ENCODE measurements around the gene KRT222. TPM values are rescaled to one million over a fixed set of nuclear protein-coding genes. Genes with fewer than 3 reads are reported as not detected.
A peak's percentile ranks its signal among the peaks of the same experiment; 100 is the strongest.

Gene KRT222
- polyA plus RNA-seq, 1 donor (not counting 4 experiments of a cell fraction or from before 2014, with no cell fraction given), result 0.76 TPM

GRCh38 chr17:40647624-40648383, 17.2 kb downstream of the KRT222 start, which contains the start of gene SMARCE1:
TSS of gene SMARCE1 (minus strand) at chr17:40647818. CDS start at chr17:40645802, 2,016 bp downstream.
- no peaks in the 10 kb centered on the region for H3K9me1 ChIP-seq (ENCODE audit: control insufficient read depth, extremely low read depth, insufficient read depth, low read length)
- TF ChIP-seq EZH2 (IDR thresholded peaks at IDR 0.05; ENCODE audit: low read length), result no peak
- TF ChIP-seq CTCF (optimal IDR thresholded peaks at IDR 0.05 in 1 of 3, IDR thresholded peaks at IDR 0.05 in 1 of 3, conservative IDR thresholded peaks at IDR 0.05 in 1 of 3; ENCODE audit: extremely low read depth in 1 of 3, insufficient read depth in 2 of 3, low read length in 3 of 3), result no peak
- peaks cover 0 to 1% of the 10 kb centered on the region in 2 experiments for H3K36me3 ChIP-seq (ENCODE audit: control insufficient read depth in 2 of 2, extremely low read depth in 1 of 2, insufficient read depth in 2 of 2, low read length in 2 of 2)
- peak within 1 kb of the TSS; percentile 75 to 95 (median 91) for H3K4me3 ChIP-seq (ENCODE audit: control insufficient read depth in 2 of 3, extremely low read depth in 1 of 3, insufficient read depth in 2 of 3, low read depth in 1 of 3, low read length in 3 of 3)
- H4K20me1 ChIP-seq (ENCODE audit: control insufficient read depth, extremely low read depth, insufficient read depth, low read length), result no peaks in the 10 kb centered on the region
- H3K4me2 ChIP-seq (ENCODE audit: control insufficient read depth, extremely low read depth, insufficient read depth, low read depth, low read length), result peak within 1 kb of the TSS; percentile 100
- peak within 1 kb of the TSS; percentile 98 for H3K9ac ChIP-seq (ENCODE audit: control insufficient read depth, extremely low read depth, insufficient read depth, low read length)
- peak within 1 kb of the TSS; percentile 88 for H3K27ac ChIP-seq (ENCODE audit: control insufficient read depth, insufficient read depth, low read length)
- DNase-seq (ENCODE audit: low read depth, low spot score) (no peak), FAIRE-seq (no peak)
- peak within 1 kb of the TSS; percentile 96 for H2AFZ ChIP-seq (ENCODE audit: control insufficient read depth, low read length)
- H3K79me2 ChIP-seq (ENCODE audit: control insufficient read depth, insufficient read depth, low read length), result peaks cover 36% of the 10 kb centered on the region
- no peaks in the 10 kb centered on the region for H3K9me3 ChIP-seq (ENCODE audit: control insufficient read depth, low read depth, low read length)
- peaks cover 15% of the 10 kb centered on the region for H3K4me1 ChIP-seq (ENCODE audit: control insufficient read depth, extremely low read depth, insufficient read depth, low read length)
- dilution Hi-C loops (cut with MboI; ENCODE audit: extremely low pct_ligation_motif_present, low sequenced_read_pairs), result no loop called here
- no peaks in the 10 kb centered on the region for H3K27me3 ChIP-seq (ENCODE audit: control insufficient read depth, extremely low read depth, insufficient read depth, low read length)

- Histone ChIP-seq H3K9me1 (ENCODE audit: control insufficient read depth, extremely low read depth, insufficient read depth, low read length) (no peaks in the 10 kb centered on the region), H3K27me3 (ENCODE audit: control insufficient read depth, extremely low read depth, insufficient read depth, low read length) (no peaks in the 10 kb centered on the region), H4K20me1 (ENCODE audit: control insufficient read depth, extremely low read depth, insufficient read depth, low read length) (no peaks in the 10 kb centered on the region), H3K36me3 (ENCODE audit: control insufficient read depth in 2 of 2, extremely low read depth in 1 of 2, insufficient read depth in 2 of 2, low read length in 2 of 2) (peaks cover 5 to 9% of the 10 kb centered on the region in 2 experiments), H3K4me3 (ENCODE audit: control insufficient read depth in 2 of 3, extremely low read depth in 1 of 3, insufficient read depth in 2 of 3, low read depth in 1 of 3, low read length in 3 of 3) (peak overlapping the region; percentile 75 to 95 (median 91)), H3K9me3 (ENCODE audit: control insufficient read depth, low read depth, low read length) (no peaks in the 10 kb centered on the region), H3K4me1 (ENCODE audit: control insufficient read depth, extremely low read depth, insufficient read depth, low read length) (peaks cover 15% of the 10 kb centered on the region), H2AFZ (ENCODE audit: control insufficient read depth, low read length) (peak overlapping the region; percentile 96), H3K27ac (ENCODE audit: control insufficient read depth, insufficient read depth, low read length) (peak overlapping the region; percentile 88), H3K4me2 (ENCODE audit: control insufficient read depth, extremely low read depth, insufficient read depth, low read depth, low read length) (peak overlapping the region; percentile 100), H3K79me2 (ENCODE audit: control insufficient read depth, insufficient read depth, low read length) (peaks cover 38% of the 10 kb centered on the region), H3K9ac (ENCODE audit: control insufficient read depth, extremely low read depth, insufficient read depth, low read length) (peak overlapping the region; percentile 98)
- DNase-seq (ENCODE audit: low read depth, low spot score) (no peak), FAIRE-seq (peak; percentile 23)
- TF ChIP-seq CTCF (optimal IDR thresholded peaks at IDR 0.05 in 1 of 3, IDR thresholded peaks at IDR 0.05 in 1 of 3, conservative IDR thresholded peaks at IDR 0.05 in 1 of 3; ENCODE audit: extremely low read depth in 1 of 3, insufficient read depth in 2 of 3, low read length in 3 of 3) (no peak), EZH2 (IDR thresholded peaks at IDR 0.05; ENCODE audit: low read length) (no peak)
- dilution Hi-C loops (cut with MboI; ENCODE audit: extremely low pct_ligation_motif_present, low sequenced_read_pairs), result no loop called here
Measured at GRCh38 chr17:40646791-40647623, 18.0 kb downstream of the KRT222 start.
